A549 (cell line): Measurements from ENCODE around the gene SMIM21. TPM values are rescaled to one million over a fixed set of nuclear protein-coding genes. Genes with fewer than 3 reads are reported as not detected.

Experiments
- ATAC-seq, 2 experiments: fragments of 200-7000 bp in 1 of 2; fragments of >200 bp in 1 of 2; cut with Nextera tagmentation in 1 of 2; cut with Tn5 transposase in 1 of 2; 3 replicates each; pipeline versions ENCODE4 v1.8.0 to v1.9.1; 2018 to 2020; ENCODE audit warnings: mild to moderate bottlenecking in 1 of 2, moderate library complexity in 1 of 2
- CTCF ChIA-PET: fragments of 300-600 bp; sonication (Branson Sonifier 250); formaldehyde crosslinking; extraction: SDS; loops from one replicate; lab custom pipeline; 2021; ENCODE audit warnings: antibody characterized with exemption, inconsistent platforms; lab: Yijun Ruan, JAX
- POLR2A ChIA-PET: fragments of 350-600 bp; formaldehyde crosslinking; extraction: SDS; loops from one replicate; lab custom pipeline; 2021; ENCODE audit warnings: antibody characterized with exemption, inconsistent platforms; lab: Yijun Ruan, JAX
- DNase-seq, 2 experiments: peaks; one replicate each; pipeline versions ENCODE4 v3.0.0 to v3.0.0-alpha.2; 2011 to 2016; ENCODE audit warnings: low read depth in 1 of 2, low spot score in 1 of 2
- FAIRE-seq: peaks from 2 replicates; lab custom pipeline; 2011; peaks lifted over from hg19 to GRCh38; lab: Jason Lieb, UNC
- H3K27ac ChIP-seq, 2 experiments: fragments of >200 bp; sonication (Bioruptor Twin); formaldehyde crosslinking; 3 replicates each; pipeline ENCODE4 v1.5.1; 2016 to 2017
- H3K4me1 ChIP-seq: fragments of >200 bp; sonication (Bioruptor Twin); formaldehyde crosslinking; 3 replicates; pipeline ENCODE4 v1.6.1; 2016
- H3K4me2 ChIP-seq: fragments of >200 bp; sonication (Bioruptor Twin); formaldehyde crosslinking; 3 replicates; pipeline ENCODE4 v1.6.1; 2016
- H3K4me3 ChIP-seq: fragments of >200 bp; sonication (Bioruptor Twin); formaldehyde crosslinking; 3 replicates; pipeline ENCODE4 v1.5.1; 2016
- H3K9me3 ChIP-seq: fragments of >200 bp; sonication (Bioruptor Twin); formaldehyde crosslinking; 3 replicates; pipeline ENCODE4 v1.6.1; 2016
- ATOH8 ChIP-seq: fragments of 250-450 bp; sonication (Bioruptor Pico); IDR thresholded peaks from 2 replicates; pipeline ENCODE4 v1.5.0; 2020; ENCODE audit warnings: low read depth, mild to moderate bottlenecking, moderate library complexity
- BHLHE40 ChIP-seq: IDR thresholded peaks from 2 replicates; pipeline ENCODE4 v1.6.1; 2012; ENCODE audit warnings: low read depth, low read length, inconsistent platforms
- CEBPB ChIP-seq, 2 experiments: fragments of >200 bp in 1 of 2; sonication (Bioruptor Twin) in 1 of 2; formaldehyde crosslinking in 1 of 2; IDR thresholded peaks; 2 replicates each; pipeline ENCODE4 v1.6.1; 2012 to 2016
- ELK1 ChIP-seq: fragments of 150-350 bp; IDR thresholded peaks from 2 replicates; pipeline ENCODE4 v1.6.1; 2014; ENCODE audit warnings: low read depth, mild to moderate bottlenecking, low read length
- EP300 ChIP-seq, 2 experiments: fragments of >200 bp; sonication (Bioruptor Twin); formaldehyde crosslinking; IDR thresholded peaks; 2 replicates in 1 of 2; 3 replicates in 1 of 2; pipeline ENCODE4 v1.6.1; 2016 to 2017
- FOSB ChIP-seq: fragments of 250-450 bp; sonication (Bioruptor Pico); IDR thresholded peaks from 2 replicates; pipeline ENCODE4 v1.5.0; 2020; ENCODE audit warnings: mild to moderate bottlenecking, moderate library complexity
- GATA3 ChIP-seq: IDR thresholded peaks from 2 replicates; pipeline ENCODE4 v1.6.1; 2012; ENCODE audit warnings: borderline replicate concordance
- HEYL ChIP-seq: fragments of 250-450 bp; sonication (Bioruptor Pico); IDR thresholded peaks from 2 replicates; pipeline ENCODE4 v1.8.0; 2021; ENCODE audit warnings: mild to moderate bottlenecking, moderate library complexity
- HOXA7 ChIP-seq: fragments of 250-450 bp; sonication (Bioruptor Pico); IDR thresholded peaks from 2 replicates; pipeline ENCODE4 v1.5.0; 2020; ENCODE audit warnings: mild to moderate bottlenecking, moderate library complexity
- HOXB13 ChIP-seq: fragments of 250-450 bp; sonication (Bioruptor Pico); IDR thresholded peaks from 2 replicates; pipeline ENCODE4 v1.5.0; 2020; ENCODE audit warnings: low read depth, mild to moderate bottlenecking, moderate library complexity
- HOXB5 ChIP-seq: fragments of 250-450 bp; sonication (Bioruptor Pico); IDR thresholded peaks from 2 replicates; pipeline ENCODE4 v1.5.0; 2020; ENCODE audit warnings: mild to moderate bottlenecking, moderate library complexity
- JUNB ChIP-seq: fragments of >200 bp; sonication (Bioruptor Twin); formaldehyde crosslinking; IDR thresholded peaks from 2 replicates; pipeline ENCODE4 v1.6.1; 2016
- MAFK ChIP-seq: fragments of 450-650 bp; IDR thresholded peaks from 2 replicates; pipeline ENCODE4 v1.6.1; 2014; ENCODE audit not compliant: partially characterized antibody
- NPAS2 ChIP-seq: fragments of 250-450 bp; sonication (Bioruptor Pico); IDR thresholded peaks from 2 replicates; pipeline ENCODE4 v1.8.0; 2022; ENCODE audit warnings: mild to moderate bottlenecking, moderate library complexity, borderline replicate concordance
- PBX3 ChIP-seq: IDR thresholded peaks from 2 replicates; pipeline ENCODE4 v1.6.1; 2012
- POLR2AphosphoS2 ChIP-seq: conservative IDR thresholded peaks from 2 replicates; pipeline ENCODE4 v1.6.1; 2012; ENCODE audit warnings: low read length, improper control_type of control experiment, inconsistent platforms
- RAD21 ChIP-seq, 2 experiments: fragments of >200 bp in 1 of 2; sonication (Bioruptor Twin) in 1 of 2; formaldehyde crosslinking in 1 of 2; IDR thresholded peaks in 1 of 2; conservative IDR thresholded peaks in 1 of 2; 2 replicates in 1 of 2; 3 replicates in 1 of 2; pipeline ENCODE4 v1.6.1; 2012 to 2018; ENCODE audit warnings: inconsistent platforms in 1 of 2
- RARB ChIP-seq: fragments of 250-450 bp; sonication (Bioruptor Pico); IDR thresholded peaks from 2 replicates; pipeline ENCODE4 v1.8.0; 2021; ENCODE audit warnings: mild to moderate bottlenecking, moderate library complexity
- RFX5 ChIP-seq: fragments of 450-650 bp; IDR thresholded peaks from 2 replicates; pipeline ENCODE4 v1.7.1; 2014; ENCODE audit warnings: antibody characterized with exemption, mild to moderate bottlenecking, moderate library complexity
- TP53 ChIP-seq: fragments of 250-450 bp; sonication (Bioruptor Pico); IDR thresholded peaks from 2 replicates; pipeline ENCODE4 v1.5.0; 2021; ENCODE audit warnings: mild to moderate bottlenecking, moderate library complexity
- USF2 ChIP-seq: fragments of 450-650 bp; IDR thresholded peaks from 2 replicates; pipeline ENCODE4 v1.6.1; 2014; ENCODE audit warnings: antibody characterized with exemption
- ZFP36 ChIP-seq: fragments of 450-650 bp; IDR thresholded peaks from 2 replicates; pipeline ENCODE4 v1.6.1; 2014; ENCODE audit warnings: borderline replicate concordance; ENCODE audit not compliant: partially characterized antibody
- ZSCAN20 ChIP-seq: fragments of 250-450 bp; sonication (Bioruptor Pico); IDR thresholded peaks from 2 replicates; pipeline ENCODE4 v1.8.0; 2022; ENCODE audit warnings: mild to moderate bottlenecking, moderate library complexity
- WGBS: methylation state at CpG from one replicate; pipeline ENCODE4 v1.1.6; 2017; ENCODE audit errors: missing lambda C conversion rate; 5-methylcytosine and 5-hydroxymethylcytosine counted together
- polyA plus RNA-seq, 4 experiments: library from polyadenylated mRNA; depleted of rRNA in 3 of 4; stranded (reverse); fragments of >200 nt; fragmentation: RNase III in 1 of 4; extraction: RNeasy Plus Mini Kit Qiagen cat#74134 plus additional on column Dnase treatment in 1 of 4; gene quantifications; 2 replicates in 3 of 4; 3 replicates in 1 of 4; pipeline ENCODE4 v1.2.3, GENCODE V29; 2011 to 2017

The SMIM21 gene
- polyA plus RNA-seq, 2 of the 4 experiments (the other 2 are of a cell fraction): not detected

GRCh38 chr18:75437979-75438378 is 10.5 kb upstream of the SMIM21 start:
- Histone ChIP-seq H3K4me3 (no peak overlapping the region), H3K9me3 (no peaks in the 10 kb centered on the region), H3K4me2 (no peak overlapping the region), H3K4me1 (no peaks in the 10 kb centered on the region), H3K27ac (no peak overlapping the region)
- 43% methylated on average over 3 of the region's 3 CpGs for WGBS
- FAIRE-seq: no peak
- CTCF ChIA-PET: no interaction called here
- TF ChIP-seq GATA3: no peak
- TF ChIP-seq PBX3: no peak
- TF ChIP-seq ELK1: no peak
- no peak for TF ChIP-seq MAFK
- no peak for TF ChIP-seq ZSCAN20 (CRISPR knock-in tag)
- TF ChIP-seq, all 56 proteins: peak for 0
- DNase-seq (no peak), ATAC-seq (no peak)
- POLR2A ChIA-PET: no interaction called here

GRCh38 chr18:75433098-75433497 is 5.6 kb upstream of the SMIM21 start:
- Histone ChIP-seq H3K9me3 (no peaks in the 10 kb centered on the region), H3K27ac (no peak overlapping the region), H3K4me1 (no peaks in the 10 kb centered on the region), H3K4me2 (no peak overlapping the region), H3K4me3 (no peak overlapping the region)
- 55% methylated on average over 8 of the region's 8 CpGs for WGBS
- ChIA-PET CTCF (no interaction called here), POLR2A (no interaction called here)
- no peak for TF ChIP-seq HOXB5 (CRISPR knock-in tag)
- TF ChIP-seq FOSB (CRISPR knock-in tag): no peak
- TF ChIP-seq ZFP36: no peak
- no peak for TF ChIP-seq BHLHE40
- no peak for TF ChIP-seq HOXA7 (CRISPR knock-in tag)
- TF ChIP-seq HOXB13: no peak
- no peak for TF ChIP-seq RAD21 (conservative IDR thresholded peaks at IDR 0.05 in 1 of 2, IDR thresholded peaks at IDR 0.05 in 1 of 2)
- TF ChIP-seq RARB (CRISPR knock-in tag): no peak
- no peak for TF ChIP-seq USF2
- no peak for TF ChIP-seq HEYL (CRISPR knock-in tag)
- no peak for TF ChIP-seq NPAS2 (CRISPR knock-in tag)
- TF ChIP-seq MAFK: no peak
- no peak for TF ChIP-seq CEBPB (IDR thresholded peaks at IDR 0.05)
- TF ChIP-seq RFX5: no peak
- no peak for TF ChIP-seq POLR2AphosphoS2
- no peak for TF ChIP-seq ATOH8
- no peak for TF ChIP-seq TP53 (CRISPR knock-in tag)
- TF ChIP-seq JUNB: no peak
- no peak for TF ChIP-seq EP300 (IDR thresholded peaks at IDR 0.05)
- ATAC-seq (no peak), FAIRE-seq (no peak), DNase-seq (no peak)
